Brain microvascular endothelial cell (primary cell): ENCODE data around the gene OTUB1.

Experiments used
- DNase-seq: peaks from one replicate; pipeline ENCODE4 v3.0.0-alpha.2; 2020
- H3K27ac ChIP-seq: fragments of 250-450 bp; sonication (Bioruptor Pico); 2 replicates; pipeline ENCODE4 v1.5.1; 2020; ENCODE audit warnings: mild to moderate bottlenecking, moderate library complexity
- H3K27me3 ChIP-seq: fragments of 250-450 bp; sonication (Bioruptor Pico); replicated peaks from 2 replicates; pipeline ENCODE4 v1.5.1; 2020; ENCODE audit warnings: mild to moderate bottlenecking
- H3K36me3 ChIP-seq: fragments of 250-450 bp; sonication (Bioruptor Pico); replicated peaks from 2 replicates; pipeline ENCODE4 v1.5.1; 2020; ENCODE audit warnings: mild to moderate bottlenecking
- H3K4me3 ChIP-seq: 2 replicates; pipeline ENCODE4 v1.5.1; 2011; ENCODE audit warnings: low read depth, mild to moderate bottlenecking, control low read depth, low read length, moderate library complexity
- CTCF ChIP-seq: IDR thresholded peaks from 2 replicates; pipeline ENCODE4 v1.5.1; 2011; ENCODE audit warnings: low read depth, mild to moderate bottlenecking, moderate library complexity, low read length, control low read depth, inconsistent platforms; ENCODE audit errors: missing control alignments
- in situ Hi-C: cut with HindIII; loops from 2 replicates; pipeline ENCODE4 v1.10.0; 2017; ENCODE audit warnings: low sequenced_read_pairs, low pct_ligation_motif_present

The OTUB1 gene

GRCh38 chr11:64027651-64028397 lies 41.6 kb downstream of the OTUB1 start:
- Histone ChIP-seq H3K27ac (no peak overlapping the region), H3K27me3 (no peaks in the 10 kb centered on the region), H3K4me3 (no peak overlapping the region), H3K36me3 (no peaks in the 10 kb centered on the region)
- in situ Hi-C loops: no loop called here
- TF ChIP-seq CTCF: no peak
- no peak for DNase-seq

GRCh38 chr11:64028398-64029115 lies 42.3 kb downstream of the OTUB1 start:
- Histone ChIP-seq H3K27ac (no peak overlapping the region), H3K36me3 (no peaks in the 10 kb centered on the region), H3K27me3 (no peaks in the 10 kb centered on the region), H3K4me3 (no peak overlapping the region)
- DNase-seq: no peak
- TF ChIP-seq CTCF: no peak
- in situ Hi-C loops: no loop called here

GRCh38 chr11:64029773-64030172 lies 43.5 kb downstream of the OTUB1 start:
- TF ChIP-seq CTCF: no peak
- no peak overlapping the region for H3K4me3 ChIP-seq
- H3K36me3 ChIP-seq: no peaks in the 10 kb centered on the region
- peaks cover 4% of the 10 kb centered on the region for H3K27me3 ChIP-seq
- in situ Hi-C loops: no loop called here
- no peak for DNase-seq
- no peak overlapping the region for H3K27ac ChIP-seq

GRCh38 chr11:64031001-64031400 lies 44.8 kb downstream of the OTUB1 start:
- DNase-seq: no peak
- H3K4me3 ChIP-seq: no peak overlapping the region
- in situ Hi-C loops: no loop called here
- H3K36me3 ChIP-seq: no peaks in the 10 kb centered on the region
- no peak for TF ChIP-seq CTCF
- H3K27ac ChIP-seq: no peak overlapping the region
- H3K27me3 ChIP-seq: peaks cover 9% of the 10 kb centered on the region

- no peak for TF ChIP-seq CTCF
- Histone ChIP-seq H3K27me3 (peaks cover 14% of the 10 kb centered on the region), H3K4me3 (no peak overlapping the region), H3K27ac (no peak overlapping the region), H3K36me3 (no peaks in the 10 kb centered on the region)
- in situ Hi-C loops: no loop called here
- DNase-seq: peak; percentile 38
Measured at GRCh38 chr11:64032050-64032449, 45.8 kb downstream of the OTUB1 start.
